ENCODE data around the gene CAMSAP3. TPM values are rescaled to one million over a fixed set of nuclear protein-coding genes. Genes with fewer than 3 reads are reported as not detected.

CAMSAP3 gene
- total and polyA plus RNA-seq, 11 donors: 0.04 to 3.7 (median 0.72) TPM

DNA sequence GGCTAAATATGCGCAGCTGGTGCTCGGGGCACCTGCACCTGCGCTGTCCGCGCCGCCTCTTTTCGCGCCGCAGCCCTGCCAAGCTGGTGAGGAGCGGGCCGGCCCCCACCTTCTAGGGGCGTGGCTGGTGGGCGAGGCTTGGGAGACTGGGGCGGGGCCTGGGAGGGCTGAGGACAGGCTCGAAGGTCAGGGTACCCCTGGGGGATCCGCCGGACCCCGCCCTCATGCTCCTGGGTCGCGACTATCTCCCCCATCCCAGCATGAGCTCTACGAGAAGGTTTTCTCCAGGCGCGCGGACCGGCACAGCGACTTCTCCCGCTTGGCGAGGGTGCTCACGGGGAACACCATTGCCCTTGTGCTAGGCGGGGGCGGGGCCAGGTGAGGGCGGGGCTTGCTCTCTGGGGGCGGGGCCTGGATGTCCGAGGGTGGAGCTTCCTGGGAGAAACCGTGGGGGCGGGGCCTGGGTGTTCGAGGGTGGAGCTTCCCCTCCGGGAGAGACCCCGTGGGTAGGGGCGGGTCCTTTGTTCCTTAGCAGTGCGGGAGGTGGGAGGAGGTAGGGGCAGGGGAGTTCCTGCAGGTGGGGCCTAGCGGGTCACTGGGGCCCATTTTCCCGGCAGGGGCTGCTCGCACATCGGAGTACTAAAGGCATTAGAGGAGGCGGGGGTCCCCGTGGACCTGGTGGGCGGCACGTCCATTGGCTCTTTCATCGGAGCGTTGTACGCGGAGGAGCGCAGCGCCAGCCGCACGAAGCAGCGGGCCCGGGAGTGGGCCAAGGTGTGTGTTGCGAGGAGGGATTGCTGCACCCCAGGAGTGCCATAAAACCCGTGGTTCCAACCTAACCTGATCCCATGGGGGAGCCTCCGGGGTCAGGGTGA lies 40.4 kb upstream of the CAMSAP3 start:
- intact Hi-C loops (cut with DNase I): no loop called here
- H3K4me1 ChIP-seq: peaks cover 0 to 5% (median 0%) of the 10 kb centered on the region in 12 donors
- H3K4me3 ChIP-seq: no peak overlapping the region
- H3K9me3 ChIP-seq: peaks cover 0 to 1% (median 0%) of the 10 kb centered on the region in 12 donors
- H3K27ac ChIP-seq: no peak overlapping the region
- TF ChIP-seq, protein P1, sequence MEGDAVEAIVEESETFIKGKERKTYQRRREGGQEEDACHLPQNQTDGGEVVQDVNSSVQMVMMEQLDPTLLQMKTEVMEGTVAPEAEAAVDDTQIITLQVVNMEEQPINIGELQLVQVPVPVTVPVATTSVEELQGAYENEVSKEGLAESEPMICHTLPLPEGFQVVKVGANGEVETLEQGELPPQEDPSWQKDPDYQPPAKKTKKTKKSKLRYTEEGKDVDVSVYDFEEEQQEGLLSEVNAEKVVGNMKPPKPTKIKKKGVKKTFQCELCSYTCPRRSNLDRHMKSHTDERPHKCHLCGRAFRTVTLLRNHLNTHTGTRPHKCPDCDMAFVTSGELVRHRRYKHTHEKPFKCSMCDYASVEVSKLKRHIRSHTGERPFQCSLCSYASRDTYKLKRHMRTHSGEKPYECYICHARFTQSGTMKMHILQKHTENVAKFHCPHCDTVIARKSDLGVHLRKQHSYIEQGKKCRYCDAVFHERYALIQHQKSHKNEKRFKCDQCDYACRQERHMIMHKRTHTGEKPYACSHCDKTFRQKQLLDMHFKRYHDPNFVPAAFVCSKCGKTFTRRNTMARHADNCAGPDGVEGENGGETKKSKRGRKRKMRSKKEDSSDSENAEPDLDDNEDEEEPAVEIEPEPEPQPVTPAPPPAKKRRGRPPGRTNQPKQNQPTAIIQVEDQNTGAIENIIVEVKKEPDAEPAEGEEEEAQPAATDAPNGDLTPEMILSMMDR (IDR thresholded peaks at IDR 0.05): no peak
- TF ChIP-seq POLR2A (IDR thresholded peaks at IDR 0.05): no peak
- peaks cover 0 to 91% (median 63%) of the 10 kb centered on the region in 9 donors for H3K36me3 ChIP-seq
- ATAC-seq (no peak), DNase-seq (no peak)
- H3K27me3 ChIP-seq: no peaks in the 10 kb centered on the region
- WGBS, 4 donors: 72 to 83% (median 76%) methylated on average over 44 to 62 of the region's 62 CpGs

DNA sequence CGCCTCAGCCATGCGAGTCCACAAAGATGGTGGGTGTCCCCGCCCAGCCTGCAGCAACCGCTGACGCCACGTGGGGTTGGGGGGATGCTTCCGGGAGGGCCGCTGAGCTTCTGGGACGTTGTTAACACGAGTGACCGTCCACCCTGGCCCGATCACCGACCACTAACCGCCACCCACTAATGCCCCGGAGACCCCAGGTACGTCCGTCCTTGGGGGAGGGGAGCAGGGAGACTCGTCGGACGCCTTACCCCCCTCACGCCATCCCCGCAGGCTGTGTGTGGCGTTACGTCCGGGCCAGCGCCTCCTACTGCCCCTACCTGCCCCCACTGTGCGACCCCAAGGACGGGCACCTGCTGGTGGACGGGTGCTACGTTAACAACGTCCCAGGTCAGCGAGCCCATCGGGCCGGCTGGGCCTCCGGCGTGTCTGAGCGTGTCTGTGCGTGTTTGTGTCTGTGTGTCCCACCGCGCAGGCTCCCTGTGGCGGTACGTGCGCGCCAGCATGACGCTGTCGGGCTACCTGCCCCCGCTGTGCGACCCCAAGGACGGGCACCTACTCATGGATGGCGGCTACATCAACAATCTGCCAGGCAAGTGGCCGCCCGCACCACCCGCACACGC lies 38.9 kb upstream of the CAMSAP3 start:
- whole genome bisulfite sequencing, 4 donors: 96 to 97% (median 97%) methylated on average over 40 to 54 of the region's 54 CpGs

DNA sequence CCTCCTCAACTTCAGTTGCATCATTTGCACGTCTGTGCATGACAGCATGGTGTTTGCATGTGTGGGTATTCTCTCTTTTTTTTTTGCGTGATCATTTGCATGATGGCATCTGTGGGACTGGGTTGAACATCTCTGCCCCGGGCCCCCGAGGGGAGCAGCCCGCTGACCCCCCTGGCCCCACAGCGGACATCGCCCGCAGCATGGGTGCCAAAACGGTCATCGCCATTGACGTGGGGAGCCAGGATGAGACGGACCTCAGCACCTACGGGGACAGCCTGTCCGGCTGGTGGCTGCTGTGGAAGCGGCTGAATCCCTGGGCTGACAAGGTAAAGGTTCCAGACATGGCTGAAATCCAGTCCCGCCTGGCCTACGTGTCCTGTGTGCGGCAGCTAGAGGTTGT lies 37.0 kb upstream of the CAMSAP3 start:
- Histone ChIP-seq H3K4me1 (no peaks in the 10 kb centered on the region), H3K36me3 (peaks cover 0 to 86% (median 68%) of the 10 kb centered on the region in 9 donors), H3K27ac (no peak overlapping the region), H3K4me3 (no peak overlapping the region), H3K27me3 (no peaks in the 10 kb centered on the region), H3K9me3 (peaks cover 0 to 5% (median 0%) of the 10 kb centered on the region in 12 donors)
- TF ChIP-seq POLR2A (IDR thresholded peaks at IDR 0.05): no peak
- 91 to 96% (median 94%) methylated on average over 11 to 18 of the region's 18 CpGs for WGBS, 4 donors
- ATAC-seq (no peak), DNase-seq (no peak)
- intact Hi-C loops (cut with DNase I): no loop called here

More for the DNA sequence above, 38.9 kb upstream of the CAMSAP3 start:
- Histone ChIP-seq H3K27me3 (no peaks in the 10 kb centered on the region), H3K36me3 (peaks cover 0 to 95% (median 72%) of the 10 kb centered on the region in 9 donors), H3K27ac (no peak overlapping the region), H3K4me3 (no peak overlapping the region), H3K9me3 (peaks cover 0 to 5% (median 0%) of the 10 kb centered on the region in 12 donors), H3K4me1 (no peaks in the 10 kb centered on the region)
- TF ChIP-seq, protein P1 (IDR thresholded peaks at IDR 0.05): no peak
- TF ChIP-seq POLR2A (IDR thresholded peaks at IDR 0.05): no peak
- intact Hi-C loops (cut with DNase I): no loop called here
- no peak for DNase-seq
- no peak for ATAC-seq

DNA sequence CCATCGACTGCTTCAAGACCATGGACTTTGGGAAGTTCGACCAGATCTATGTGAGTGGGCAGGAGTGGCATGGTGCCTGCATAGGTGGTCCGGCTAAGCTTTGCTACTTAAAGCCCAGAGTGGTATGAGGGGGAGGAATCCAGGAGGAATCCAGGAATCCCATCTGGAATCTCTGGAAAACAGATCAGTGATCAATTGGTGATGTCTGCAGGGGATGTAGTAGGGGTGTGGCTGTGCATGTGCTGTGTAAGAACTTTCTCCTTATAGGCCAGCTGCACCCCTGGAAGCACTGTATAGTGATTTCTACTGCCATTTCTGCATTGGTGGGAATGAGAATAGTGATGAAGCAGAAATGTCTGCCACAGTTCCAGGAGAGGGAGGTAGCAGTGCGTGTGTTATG lies 36.6 kb upstream of the CAMSAP3 start:
- peaks cover 0 to 5% (median 0%) of the 10 kb centered on the region in 12 donors for H3K9me3 ChIP-seq
- no peak for TF ChIP-seq POLR2A (IDR thresholded peaks at IDR 0.05)
- TF ChIP-seq, protein P1 (IDR thresholded peaks at IDR 0.05): no peak
- WGBS, 4 donors: 62 to 96% (median 72%) methylated on average over 4 of the region's 4 CpGs
- H3K27ac ChIP-seq: no peak overlapping the region
- no peaks in the 10 kb centered on the region for H3K4me1 ChIP-seq
- H3K27me3 ChIP-seq: no peaks in the 10 kb centered on the region
- peaks cover 0 to 82% (median 66%) of the 10 kb centered on the region in 9 donors for H3K36me3 ChIP-seq
- DNase-seq: no peak
- intact Hi-C loops (cut with DNase I): no loop called here
- H3K4me3 ChIP-seq: no peak overlapping the region
- ATAC-seq: no peak

Measured in heart left ventricle (tissue), 16 donors.